C4-2B (cell line): Measurements from ENCODE around the gene DRAM1.
"Not testable (repeated sequence)": the region's sequence is repeated elsewhere in the genome, so short reads cannot be mapped to it uniquely, and the experiment has no call there.

Experiments used
- H3K27ac ChIP-seq: fragments of 450-650 bp; 2 replicates; pipeline ENCODE4 v1.5.1; 2017
- CTCF ChIP-seq: fragments of 450-650 bp; conservative IDR thresholded peaks from 2 replicates; pipeline ENCODE4 v1.5.1; 2017; ENCODE audit warnings: mild to moderate bottlenecking
- ZFX ChIP-seq: fragments of 450-650 bp; IDR thresholded peaks from 2 replicates; pipeline ENCODE4 v1.6.1; 2017

Gene DRAM1

GRCh38 chr12:101863981-101864380, 13.4 kb upstream of the DRAM1 start:
- no peak overlapping the region for H3K27ac ChIP-seq
- TF ChIP-seq CTCF = no peak
- TF ChIP-seq ZFX = no peak

- TF ChIP-seq ZFX (no peak), CTCF (no peak)
- H3K27ac ChIP-seq = no peak overlapping the region
Measured at GRCh38 chr12:101866615-101867373, 10.6 kb upstream of the DRAM1 start.

GRCh38 chr12:101867619-101868018, 9.8 kb upstream of the DRAM1 start:
- not testable (repeated sequence) for H3K27ac ChIP-seq

- no peak overlapping the region for H3K27ac ChIP-seq
- TF ChIP-seq ZFX (no peak), CTCF (no peak)
Measured at GRCh38 chr12:101870925-101871324, 6.5 kb upstream of the DRAM1 start.

GRCh38 chr12:101875162-101875561, 2.2 kb upstream of the DRAM1 start:
- TF ChIP-seq ZFX (no peak), CTCF (no peak)
- no peak overlapping the region for H3K27ac ChIP-seq

GRCh38 chr12:101876322-101876860, 989 bp upstream of the DRAM1 start:
- peak overlapping the region; percentile 83 for H3K27ac ChIP-seq
- no peak for TF ChIP-seq CTCF
- TF ChIP-seq ZFX = no peak

- no peak for TF ChIP-seq CTCF
- no peak for TF ChIP-seq ZFX
- peak overlapping the region; percentile 83 for H3K27ac ChIP-seq
Measured at GRCh38 chr12:101877806-101878242, 444 bp downstream of the DRAM1 start.

- peak overlapping the region; percentile 83 for H3K27ac ChIP-seq
- no peak for TF ChIP-seq CTCF
- TF ChIP-seq ZFX = no peak
Measured at GRCh38 chr12:101878243-101878821, 952 bp downstream of the DRAM1 start.
